Activated CD4-positive, alpha-beta T cell treated with anti-CD3 and anti-CD28 coated beads, Interleukin-2, amount 50 U/mL, for 24 hours (primary cell): ENCODE data around the gene R3HDML.
"Not testable (repeated sequence)": the region's sequence is repeated elsewhere in the genome, so short reads cannot be mapped to it uniquely, and the experiment has no call there.

Experiments
- DNase-seq, 2 donors: peaks; one replicate each; pipeline ENCODE4 v3.0.0-alpha.2; 2020; ENCODE audit warnings: low read depth in 1 of 2, low spot score in 1 of 2

Gene R3HDML

GRCh38 chr20:44336725-44337380, at the start of gene R3HDML:
Gene R3HDML (plus strand): TSS chr20:44337043. CDS start chr20:44337158, 115 bp downstream.
- DNase-seq, result no peak

- no peak for DNase-seq
Observed at GRCh38 chr20:44287272-44288097, 49.4 kb upstream of the R3HDML start.

- no peak for DNase-seq
Observed at GRCh38 chr20:44288252-44288651, 48.6 kb upstream of the R3HDML start.

GRCh38 chr20:44291754-44292153, 45.1 kb upstream of the R3HDML start:
- DNase-seq, result no peak

- DNase-seq, result no peak
Observed at GRCh38 chr20:44296011-44296410, 40.8 kb upstream of the R3HDML start.

- DNase-seq, result no peak
Observed at GRCh38 chr20:44297721-44298120, 39.1 kb upstream of the R3HDML start.

- not testable (repeated sequence) for DNase-seq
Observed at GRCh38 chr20:44299011-44299535, 37.8 kb upstream of the R3HDML start.

GRCh38 chr20:44301285-44301684, 35.6 kb upstream of the R3HDML start:
- DNase-seq, result no peak

- DNase-seq, result no peak
Observed at GRCh38 chr20:44302026-44302669, 34.7 kb upstream of the R3HDML start.

GRCh38 chr20:44302736-44303135, 34.1 kb upstream of the R3HDML start:
- no peak for DNase-seq

- DNase-seq, result no peak
Observed at GRCh38 chr20:44304383-44304782, 32.5 kb upstream of the R3HDML start.

GRCh38 chr20:44306927-44307326, 29.9 kb upstream of the R3HDML start:
- no peak for DNase-seq

GRCh38 chr20:44309763-44310663, 26.8 kb upstream of the R3HDML start:
- DNase-seq, result no peak

- peak; percentile 96 to 98 for DNase-seq
Observed at GRCh38 chr20:44310664-44311639, 25.9 kb upstream of the R3HDML start, which contains the start of gene FITM2. Gene FITM2 (minus strand): TSS chr20:44311202. CDS start chr20:44311148, 54 bp downstream.

GRCh38 chr20:44314870-44315269, 22.0 kb upstream of the R3HDML start:
- no peak for DNase-seq

GRCh38 chr20:44319839-44320422, 16.9 kb upstream of the R3HDML start:
- no peak for DNase-seq

- no peak for DNase-seq
Observed at GRCh38 chr20:44324343-44324742, 12.5 kb upstream of the R3HDML start.

GRCh38 chr20:44326391-44327159, 10.3 kb upstream of the R3HDML start:
- no peak for DNase-seq
